ENCODE results near the gene SH3PXD2A. TPM values are rescaled to one million over a fixed set of nuclear protein-coding genes. Genes with fewer than 3 reads are reported as not detected.

The SH3PXD2A gene
- total and polyA plus RNA-seq, 9 of the 15 experiments (the other 6 are each of a cell fraction or from before 2014, with no cell fraction given): 0.41 to 9.3 (median 2.5) TPM

- BruUV-seq (replicated peaks): no TSS peak
- no peaks in the 10 kb centered on the region for H3K79me2 ChIP-seq (ENCODE audit: control insufficient read depth, insufficient read depth, low read length)
- in situ Hi-C loops (cut with MboI) (no loop called here), intact Hi-C loops (cut with micrococcal nuclease) (no loop called here)
- H3K9ac ChIP-seq (ENCODE audit: insufficient read depth in 1 of 2, low read depth in 2 of 2, low read length in 2 of 2): no peak overlapping the region
- no peak overlapping the region for H2AFZ ChIP-seq (ENCODE audit: low read depth, low read length)
- FAIRE-seq (no peak), DNase-seq (ENCODE audit: extremely low read depth in 1 of 4, low spot score in 3 of 4) (no peak), ATAC-seq (no peak)
- POLR2A ChIA-PET: interaction anchor here (0.7 kb wide), 1 partner anchor 273 kb away, joined by 3 read pairs; no protein-coding TSS in a partner anchor
- H4K20me1 ChIP-seq (replicated peaks; ENCODE audit: control insufficient read depth, insufficient read depth, low read length): no peaks in the 10 kb centered on the region
- no peaks in the 10 kb centered on the region for H3K36me3 ChIP-seq (ENCODE audit: control insufficient read depth, insufficient read depth, low read length)
- H3K27me3 ChIP-seq (ENCODE audit: control insufficient read depth in 2 of 2, insufficient read depth in 2 of 2, low read length in 2 of 2): peaks cover 0 to 15% of the 10 kb centered on the region in 2 experiments; a peak in 2 of 5 replicates
- H3K4me2 ChIP-seq (ENCODE audit: insufficient read depth, low read length): no peak overlapping the region
- H3K9me3 ChIP-seq (replicated peaks; ENCODE audit: control insufficient read depth, insufficient read depth, low read depth, low read length): no peaks in the 10 kb centered on the region
- no peaks in the 10 kb centered on the region; a peak in 2 of 5 replicates for H3K4me1 ChIP-seq (replicated peaks in 1 of 2; ENCODE audit: control insufficient read depth in 2 of 2, insufficient read depth in 2 of 2, low read length in 2 of 2)
- TF ChIP-seq EHMT2 (IDR thresholded peaks at IDR 0.05) (no peak), GABPA (tag; conservative IDR thresholded peaks at IDR 0.05; ENCODE audit: low read depth) (no peak), ZFP36 (IDR thresholded peaks at IDR 0.05; ENCODE audit: low read depth, low read length, partially characterized antibody) (peak; percentile 72), RFX1 (IDR thresholded peaks at IDR 0.05) (peak; percentile 83), BCOR (IDR thresholded peaks at IDR 0.05) (no peak)
- peaks cover 3% of the 10 kb centered on the region for H3K9me1 ChIP-seq (ENCODE audit: control insufficient read depth, insufficient read depth, low read length)
- no peak overlapping the region for H3K4me3 ChIP-seq
- CTCF ChIA-PET (ENCODE audit: low intra/inter-chr PET ratio): interaction anchor here (1.7 kb wide), 1 partner anchor 108 kb away, joined by 7 read pairs; no protein-coding TSS in a partner anchor
- no peak overlapping the region for H3K27ac ChIP-seq (ENCODE audit: extremely low read depth, low read depth, low read length)
- WGBS (ENCODE audit: insufficient coverage, low coverage, missing lambda C conversion rate): 2% methylated on average over 6 of the region's 6 CpGs
These were observed 148.6 kb downstream of the SH3PXD2A start for GRCh38 chr10:103706762-103707161.

- Histone ChIP-seq H3K9me1 (ENCODE audit: control insufficient read depth, insufficient read depth, low read length) (peaks cover 3% of the 10 kb centered on the region), H3K9ac (ENCODE audit: insufficient read depth in 1 of 2, low read depth in 2 of 2, low read length in 2 of 2) (no peak overlapping the region), H3K36me3 (ENCODE audit: control insufficient read depth, insufficient read depth, low read length) (no peaks in the 10 kb centered on the region), H3K4me3 (no peak overlapping the region), H3K4me2 (ENCODE audit: insufficient read depth, low read length) (no peak overlapping the region), H2AFZ (ENCODE audit: low read depth, low read length) (no peak overlapping the region), H3K9me3 (replicated peaks; ENCODE audit: control insufficient read depth, insufficient read depth, low read depth, low read length) (no peaks in the 10 kb centered on the region), H4K20me1 (replicated peaks; ENCODE audit: control insufficient read depth, insufficient read depth, low read length) (no peaks in the 10 kb centered on the region), H3K4me1 (replicated peaks in 1 of 2; ENCODE audit: control insufficient read depth in 2 of 2, insufficient read depth in 2 of 2, low read length in 2 of 2) (no peaks in the 10 kb centered on the region; a peak in 2 of 5 replicates), H3K27ac (ENCODE audit: extremely low read depth, low read depth, low read length) (no peak overlapping the region), H3K79me2 (ENCODE audit: control insufficient read depth, insufficient read depth, low read length) (no peaks in the 10 kb centered on the region), H3K27me3 (ENCODE audit: control insufficient read depth in 2 of 2, insufficient read depth in 2 of 2, low read length in 2 of 2) (peaks cover 0 to 15% of the 10 kb centered on the region in 2 experiments; a peak in 2 of 5 replicates)
- POLR2A ChIA-PET: interaction anchor here (0.6 to 0.7 kb wide), 3 partner anchors 24 to 1029 kb away, joined by 3 to 4 read pairs (median 3); no protein-coding TSS in a partner anchor
- TF ChIP-seq, protein P1, sequence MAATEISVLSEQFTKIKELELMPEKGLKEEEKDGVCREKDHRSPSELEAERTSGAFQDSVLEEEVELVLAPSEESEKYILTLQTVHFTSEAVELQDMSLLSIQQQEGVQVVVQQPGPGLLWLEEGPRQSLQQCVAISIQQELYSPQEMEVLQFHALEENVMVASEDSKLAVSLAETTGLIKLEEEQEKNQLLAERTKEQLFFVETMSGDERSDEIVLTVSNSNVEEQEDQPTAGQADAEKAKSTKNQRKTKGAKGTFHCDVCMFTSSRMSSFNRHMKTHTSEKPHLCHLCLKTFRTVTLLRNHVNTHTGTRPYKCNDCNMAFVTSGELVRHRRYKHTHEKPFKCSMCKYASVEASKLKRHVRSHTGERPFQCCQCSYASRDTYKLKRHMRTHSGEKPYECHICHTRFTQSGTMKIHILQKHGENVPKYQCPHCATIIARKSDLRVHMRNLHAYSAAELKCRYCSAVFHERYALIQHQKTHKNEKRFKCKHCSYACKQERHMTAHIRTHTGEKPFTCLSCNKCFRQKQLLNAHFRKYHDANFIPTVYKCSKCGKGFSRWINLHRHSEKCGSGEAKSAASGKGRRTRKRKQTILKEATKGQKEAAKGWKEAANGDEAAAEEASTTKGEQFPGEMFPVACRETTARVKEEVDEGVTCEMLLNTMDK (IDR thresholded peaks at IDR 0.05; ENCODE audit: borderline replicate concordance, insufficient read depth, low read depth, low read length, poor library complexity, severe bottlenecking): peak; percentile 4
- TF ChIP-seq ZNF436 (CRISPR knock-in tag; IDR thresholded peaks at IDR 0.05) (no peak), CTCF (IDR thresholded peaks at IDR 0.05 in 2 of 3, conservative IDR thresholded peaks at IDR 0.05 in 1 of 3; ENCODE audit: insufficient read depth in 2 of 3, low read depth in 1 of 3, low read length in 3 of 3) (peak; percentile 15 to 34 (median 31); a peak in 3 of 6 replicates), RCOR1 (IDR thresholded peaks at IDR 0.05; ENCODE audit: borderline replicate concordance in 1 of 2, low read depth in 2 of 2, low read length in 2 of 2) (peak in 1 of 2 experiments; percentile 62; a peak in 1 of 4 replicates)
- no peak for FAIRE-seq
- BruUV-seq (replicated peaks): no TSS peak
- WGBS (ENCODE audit: insufficient coverage, low coverage, missing lambda C conversion rate): 3% methylated on average over 5 of the region's 5 CpGs
- intact Hi-C loops (cut with micrococcal nuclease): no loop called here
- no peak for DNase-seq (ENCODE audit: extremely low read depth in 1 of 4, low spot score in 3 of 4)
- in situ Hi-C loops (cut with MboI): no loop called here
- CTCF ChIA-PET (ENCODE audit: low intra/inter-chr PET ratio): interaction anchor here (1.7 kb wide), 1 partner anchor 107 kb away, joined by 7 read pairs; no protein-coding TSS in a partner anchor
- ATAC-seq: peak; percentile 81
These were observed 149.3 kb downstream of the SH3PXD2A start for GRCh38 chr10:103706047-103706446.

Measured in K562 (cell line).